ENCODE results near the gene SYT14.

GRCh38 chr1:210123924-210124589 is 186.0 kb downstream of the SYT14 start:
- TF ChIP-seq CEBPB (IDR thresholded peaks at IDR 0.05) (no peak), REST (IDR thresholded peaks at IDR 0.05; ENCODE audit: low read depth) (no peak), YY1 (IDR thresholded peaks at IDR 0.05; ENCODE audit: low read depth) (no peak), CREB1 (IDR thresholded peaks at IDR 0.05; ENCODE audit: low read depth) (no peak), MAX (IDR thresholded peaks at IDR 0.05) (no peak), RAD21 (IDR thresholded peaks at IDR 0.05; ENCODE audit: low read depth) (no peak), NFIC (IDR thresholded peaks at IDR 0.05) (no peak)

All from Ishikawa (cell line).